Prostate gland (tissue), 2 donors: ENCODE results near the gene CDK11A. TPM values are rescaled to one million over a fixed set of nuclear protein-coding genes. Genes with fewer than 3 reads are reported as not detected.

Source experiments
- DNase-seq: peaks from one replicate; pipeline ENCODE4 v3.0.0-alpha.2; 2019; ENCODE audit warnings: low spot score
- H3K27ac ChIP-seq, 2 donors: fragments of 200-600 bp; sonication (generic); 2 replicates each; pipeline ENCODE4 v1.5.1; 2017 to 2019
- H3K27me3 ChIP-seq: fragments of 200-600 bp; sonication (generic); replicated peaks from 2 replicates; pipeline ENCODE4 v1.5.1; 2019; ENCODE audit not compliant: insufficient read depth
- H3K36me3 ChIP-seq, 2 donors: fragments of 200-600 bp; sonication (generic); 1 replicate in 1 of 2; 2 replicates in 1 of 2; pipeline versions ENCODE4 v1.5.1 to v1.8.1; 2017 to 2019
- H3K4me1 ChIP-seq: fragments of 200-600 bp; sonication (generic); replicated peaks from 2 replicates; pipeline ENCODE4 v1.5.1; 2019
- H3K4me3 ChIP-seq, 2 donors: fragments of 200-600 bp; sonication (generic); 2 replicates each; pipeline ENCODE4 v1.5.1; 2017 to 2019
- H3K9me3 ChIP-seq: fragments of 200-600 bp; sonication (generic); 2 replicates; pipeline ENCODE4 v1.5.1; 2017
- CTCF ChIP-seq, 4 experiments: fragments of 200-600 bp in 2 of 4; fragments of 450-650 bp in 2 of 4; sonication (generic) in 2 of 4; IDR thresholded peaks; 1 replicate in 3 of 4; 2 replicates in 1 of 4; pipeline ENCODE4 v1.5.1; 2016 to 2019; ENCODE audit warnings: antibody characterized with exemption in 4 of 4, mild to moderate bottlenecking in 2 of 4, moderate library complexity in 2 of 4
- POLR2A ChIP-seq: fragments of 450-650 bp; IDR thresholded peaks from one replicate; pipeline ENCODE4 v1.6.1; 2016; ENCODE audit warnings: antibody characterized with exemption, mild to moderate bottlenecking
- POLR2AphosphoS5 ChIP-seq: sonication (generic); formaldehyde crosslinking; IDR thresholded peaks from one replicate; pipeline ENCODE4 v1.6.1; 2017; ENCODE audit warnings: antibody characterized with exemption
- WGBS: methylation state at CpG from one replicate; pipeline ENCODE4 v1.1.5; 2018; 5-methylcytosine and 5-hydroxymethylcytosine counted together
- intact Hi-C: fragments of 100-400 bp; cut with DNase I; formaldehyde crosslinking; loops from one replicate; pipeline ENCODE4 v1.14.2; 2022
- total RNA-seq, 2 donors: library from RNA; depleted of rRNA; stranded (reverse); fragments of >200 nt; gene quantifications; one replicate each; pipeline ENCODE4 v1.1.0, GENCODE V29; 2016

CDK11A gene
- total RNA-seq, 2 donors from 2014 or later = 31.1 to 47.4 TPM

GRCh38 chr1:1760715-1761114 lies 36.6 kb upstream of the CDK11A start:
- no peaks in the 10 kb centered on the region for H3K9me3 ChIP-seq
- peaks cover 0 to 29% of the 10 kb centered on the region in 2 donors for H3K36me3 ChIP-seq
- 95% methylated on average over 10 of the region's 10 CpGs for WGBS
- no peak overlapping the region for H3K27ac ChIP-seq
- H3K4me1 ChIP-seq = peaks cover 17% of the 10 kb centered on the region
- H3K27me3 ChIP-seq = no peaks in the 10 kb centered on the region
- intact Hi-C loops = no loop called here
- TF ChIP-seq POLR2A = no peak
- TF ChIP-seq POLR2AphosphoS5 = no peak
- no peak for TF ChIP-seq CTCF (IDR thresholded peaks at IDR 0.05)
- DNase-seq = no peak
- no peak overlapping the region for H3K4me3 ChIP-seq

GRCh38 chr1:1760345-1760650 lies 36.1 kb upstream of the CDK11A start:
- no peak for DNase-seq
- intact Hi-C loops = no loop called here
- Histone ChIP-seq H3K9me3 (no peaks in the 10 kb centered on the region), H3K4me3 (no peak overlapping the region), H3K36me3 (peaks cover 0 to 29% of the 10 kb centered on the region in 2 donors), H3K27ac (no peak overlapping the region), H3K27me3 (no peaks in the 10 kb centered on the region), H3K4me1 (peaks cover 17% of the 10 kb centered on the region)
- TF ChIP-seq CTCF (IDR thresholded peaks at IDR 0.05) = no peak
- no peak for TF ChIP-seq POLR2A
- TF ChIP-seq POLR2AphosphoS5 = no peak
- WGBS = 98% methylated on average over 20 of the region's 20 CpGs

GRCh38 chr1:1759456-1760344 lies 35.5 kb upstream of the CDK11A start:
- DNase-seq = no peak
- TF ChIP-seq CTCF (IDR thresholded peaks at IDR 0.05) (no peak), POLR2A (no peak), POLR2AphosphoS5 (no peak)
- Histone ChIP-seq H3K4me3 (no peak overlapping the region), H3K36me3 (peaks cover 0 to 25% of the 10 kb centered on the region in 2 donors), H3K4me1 (peaks cover 17% of the 10 kb centered on the region), H3K27ac (peak overlapping the region; percentile 80 to 83), H3K9me3 (no peaks in the 10 kb centered on the region), H3K27me3 (no peaks in the 10 kb centered on the region)
- 92% methylated on average over 37 of the region's 37 CpGs for WGBS
- intact Hi-C loops = loop anchor here (10.0 kb wide), 1 partner anchor 145 kb away; no protein-coding TSS in a partner anchor

GRCh38 chr1:1758692-1759455 lies 34.7 kb upstream of the CDK11A start:
- WGBS = 62% methylated on average over 29 of the region's 34 CpGs
- H3K27me3 ChIP-seq = no peaks in the 10 kb centered on the region
- peaks cover 0 to 21% of the 10 kb centered on the region in 2 donors for H3K36me3 ChIP-seq
- DNase-seq = peak; percentile 85
- H3K4me1 ChIP-seq = peaks cover 17% of the 10 kb centered on the region
- no peaks in the 10 kb centered on the region for H3K9me3 ChIP-seq
- intact Hi-C loops = loop anchor here (10.0 kb wide), 1 partner anchor 146 kb away; no protein-coding TSS in a partner anchor
- peak overlapping the region; percentile 80 to 83 for H3K27ac ChIP-seq
- TF ChIP-seq POLR2AphosphoS5 (peak; percentile 90), CTCF (IDR thresholded peaks at IDR 0.05) (no peak), POLR2A (peak; percentile 64)
- H3K4me3 ChIP-seq = no peak overlapping the region
